ENCODE data around the gene NIT2.

- TF ChIP-seq, protein P1, sequence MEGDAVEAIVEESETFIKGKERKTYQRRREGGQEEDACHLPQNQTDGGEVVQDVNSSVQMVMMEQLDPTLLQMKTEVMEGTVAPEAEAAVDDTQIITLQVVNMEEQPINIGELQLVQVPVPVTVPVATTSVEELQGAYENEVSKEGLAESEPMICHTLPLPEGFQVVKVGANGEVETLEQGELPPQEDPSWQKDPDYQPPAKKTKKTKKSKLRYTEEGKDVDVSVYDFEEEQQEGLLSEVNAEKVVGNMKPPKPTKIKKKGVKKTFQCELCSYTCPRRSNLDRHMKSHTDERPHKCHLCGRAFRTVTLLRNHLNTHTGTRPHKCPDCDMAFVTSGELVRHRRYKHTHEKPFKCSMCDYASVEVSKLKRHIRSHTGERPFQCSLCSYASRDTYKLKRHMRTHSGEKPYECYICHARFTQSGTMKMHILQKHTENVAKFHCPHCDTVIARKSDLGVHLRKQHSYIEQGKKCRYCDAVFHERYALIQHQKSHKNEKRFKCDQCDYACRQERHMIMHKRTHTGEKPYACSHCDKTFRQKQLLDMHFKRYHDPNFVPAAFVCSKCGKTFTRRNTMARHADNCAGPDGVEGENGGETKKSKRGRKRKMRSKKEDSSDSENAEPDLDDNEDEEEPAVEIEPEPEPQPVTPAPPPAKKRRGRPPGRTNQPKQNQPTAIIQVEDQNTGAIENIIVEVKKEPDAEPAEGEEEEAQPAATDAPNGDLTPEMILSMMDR (IDR thresholded peaks at IDR 0.05) = no peak
- no peak for TF ChIP-seq POLR2A (IDR thresholded peaks at IDR 0.05)
These were observed 6.0 kb downstream of the NIT2 start for GRCh38 chr3:100340527-100340926.

Data from adrenal gland (tissue), 5 donors.